Amniotic stem cell (primary cell): Measurements from ENCODE around the gene ADAM11.
"Not testable (repeated sequence)": the region's sequence is repeated elsewhere in the genome, so short reads cannot be mapped to it uniquely, and the experiment has no call there.

Experiments used
- DNase-seq: peaks from one replicate; lab custom pipeline; 2025; lab: John Stamatoyannopoulos, UW

The ADAM11 gene

GRCh38 chr17:44758414-44759085, at the start of gene ADAM11:
TSS of gene ADAM11 (plus strand) at chr17:44758988. CDS start at chr17:44759200, 212 bp downstream.
- no peak for DNase-seq

GRCh38 chr17:44719444-44719843, 39.3 kb upstream of the ADAM11 start:
- no peak for DNase-seq

GRCh38 chr17:44722254-44722653, 36.5 kb upstream of the ADAM11 start:
- DNase-seq = no peak

GRCh38 chr17:44726121-44726520, 32.7 kb upstream of the ADAM11 start:
- DNase-seq = not testable (repeated sequence)

GRCh38 chr17:44733753-44734152, 25.0 kb upstream of the ADAM11 start:
- DNase-seq = no peak

- no peak for DNase-seq
Measured at GRCh38 chr17:44734272-44734671, 24.5 kb upstream of the ADAM11 start.

GRCh38 chr17:44736551-44737240, 22.1 kb upstream of the ADAM11 start:
- DNase-seq = no peak

GRCh38 chr17:44738214-44738906, 20.4 kb upstream of the ADAM11 start:
- no peak for DNase-seq

- DNase-seq = no peak
Measured at GRCh38 chr17:44741316-44741715, 17.5 kb upstream of the ADAM11 start.

GRCh38 chr17:44745301-44745700, 13.5 kb upstream of the ADAM11 start:
- no peak for DNase-seq

GRCh38 chr17:44745738-44746137, 13.1 kb upstream of the ADAM11 start:
- DNase-seq = not testable (repeated sequence)

- DNase-seq = no peak
Measured at GRCh38 chr17:44747566-44747965, 11.2 kb upstream of the ADAM11 start.

GRCh38 chr17:44749076-44749979, 9.5 kb upstream of the ADAM11 start:
- DNase-seq = no peak

GRCh38 chr17:44749980-44750318, 8.8 kb upstream of the ADAM11 start:
- no peak for DNase-seq

GRCh38 chr17:44751331-44751730, 7.5 kb upstream of the ADAM11 start:
- no peak for DNase-seq

GRCh38 chr17:44751806-44752205, 7.0 kb upstream of the ADAM11 start:
- no peak for DNase-seq

GRCh38 chr17:44752953-44753861, 5.6 kb upstream of the ADAM11 start:
- DNase-seq = no peak

- DNase-seq = no peak
Measured at GRCh38 chr17:44754276-44754675, 4.5 kb upstream of the ADAM11 start.

GRCh38 chr17:44755180-44755579, 3.6 kb upstream of the ADAM11 start:
- DNase-seq = not testable (repeated sequence)

GRCh38 chr17:44757045-44757917, 1.5 kb upstream of the ADAM11 start:
- DNase-seq = no peak
